T-helper 2 cell (primary cell): ENCODE data around the gene AAK1.

Experiments
- DNase-seq, 5 experiments: peaks; one replicate each; pipeline versions ENCODE4 v3.0.0 to v3.0.0-alpha.2; 2012 to 2022

AAK1 gene

DNA sequence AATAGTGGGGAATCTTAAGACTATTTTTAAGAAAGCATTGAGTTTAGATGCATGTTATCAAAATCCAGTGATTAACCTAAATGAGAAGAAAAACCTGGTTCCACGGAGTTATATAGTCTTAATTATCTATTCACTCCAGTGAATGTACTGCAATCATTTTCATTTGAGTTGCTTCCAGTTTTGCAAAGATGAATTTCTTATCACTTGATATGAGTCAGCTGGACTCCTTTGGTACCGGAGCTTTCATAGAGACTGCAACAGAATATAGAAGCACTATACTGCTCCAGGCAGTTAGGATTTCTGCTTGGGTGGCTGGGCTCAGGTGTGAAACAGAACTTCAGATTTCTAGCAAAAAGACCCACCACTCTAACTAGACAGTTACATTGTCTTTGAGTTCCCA lies 114.1 kb downstream of the AAK1 start:
- DNase-seq: no peak

DNA sequence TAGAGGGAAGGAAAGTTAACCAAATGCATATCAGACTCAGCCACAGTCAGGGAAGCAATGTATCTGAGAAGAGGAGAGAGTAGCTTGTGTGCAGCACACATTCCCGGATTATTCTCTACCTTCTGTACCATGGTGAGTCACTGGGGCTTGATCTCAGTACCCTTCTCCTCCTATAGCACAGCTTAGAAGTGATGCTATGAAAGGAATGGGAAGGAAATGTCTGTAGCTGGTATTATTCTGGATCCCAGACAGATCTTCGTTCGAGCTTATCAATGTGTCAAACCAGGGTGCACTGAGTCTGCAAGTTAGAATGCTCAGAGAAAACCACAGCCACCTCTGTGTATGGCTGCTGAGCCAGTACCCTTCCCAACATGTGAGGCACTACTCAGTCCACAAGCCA lies 118.3 kb downstream of the AAK1 start:
- DNase-seq: no peak

DNA sequence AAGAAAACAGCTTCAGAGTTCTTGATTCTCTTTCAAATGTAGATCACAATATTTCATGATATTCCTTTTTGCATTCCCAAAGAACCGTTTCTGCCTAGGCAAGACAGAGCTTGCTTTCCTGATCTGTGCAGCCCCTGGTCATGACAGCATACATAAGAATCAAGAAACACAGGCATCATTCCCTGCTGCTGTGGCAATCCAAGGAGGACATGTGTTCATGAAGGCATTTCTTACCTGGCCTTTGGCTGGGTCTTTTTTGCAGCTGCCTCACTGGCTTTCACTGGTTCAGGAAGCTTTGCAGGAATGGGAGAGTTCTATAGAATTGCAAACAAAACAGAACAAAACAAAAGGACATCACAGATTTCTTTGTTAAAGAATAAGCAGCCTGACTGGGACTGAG lies 118.7 kb downstream of the AAK1 start:
- DNase-seq: no peak

DNA sequence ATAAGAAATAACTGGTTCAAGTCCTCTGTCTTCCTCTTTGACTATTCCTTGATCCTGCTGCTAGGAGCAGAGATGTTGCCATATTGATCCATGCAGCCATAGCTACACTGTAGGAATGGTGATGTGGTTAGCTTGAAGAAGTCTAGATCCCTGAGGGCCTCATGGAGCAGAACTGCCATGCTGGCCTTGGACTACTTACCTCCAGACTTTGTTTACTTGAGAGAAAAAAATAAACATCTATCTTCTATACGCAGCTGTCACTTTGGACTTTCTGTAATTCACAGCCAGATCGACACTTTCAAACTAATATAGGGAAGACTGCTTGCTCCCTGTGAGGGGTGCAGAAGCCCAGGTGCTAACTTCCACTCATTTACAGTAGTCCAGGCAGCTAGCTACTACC lies 121.8 kb downstream of the AAK1 start:
- DNase-seq: no peak

DNA sequence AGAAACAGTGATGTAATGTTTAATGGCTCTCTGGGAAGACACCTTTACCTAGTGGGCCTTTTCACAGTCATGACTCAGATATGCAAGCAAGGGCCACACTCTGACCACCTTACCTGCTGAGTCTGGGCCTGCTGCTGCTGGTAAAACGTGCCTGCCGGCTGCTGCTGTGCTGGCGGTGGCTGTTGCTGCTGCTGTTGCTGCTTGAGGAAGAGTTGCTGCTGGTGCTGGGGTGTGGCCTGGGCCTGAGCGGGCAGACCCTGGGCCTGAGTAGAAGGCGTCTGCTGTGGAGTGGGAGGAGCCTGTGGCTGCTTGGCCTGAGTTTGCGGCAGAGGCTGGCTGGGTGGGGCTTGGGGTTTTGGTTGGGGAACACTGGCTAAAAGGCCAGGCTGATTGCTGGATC lies 124.7 kb downstream of the AAK1 start:
- no peak for DNase-seq

DNA sequence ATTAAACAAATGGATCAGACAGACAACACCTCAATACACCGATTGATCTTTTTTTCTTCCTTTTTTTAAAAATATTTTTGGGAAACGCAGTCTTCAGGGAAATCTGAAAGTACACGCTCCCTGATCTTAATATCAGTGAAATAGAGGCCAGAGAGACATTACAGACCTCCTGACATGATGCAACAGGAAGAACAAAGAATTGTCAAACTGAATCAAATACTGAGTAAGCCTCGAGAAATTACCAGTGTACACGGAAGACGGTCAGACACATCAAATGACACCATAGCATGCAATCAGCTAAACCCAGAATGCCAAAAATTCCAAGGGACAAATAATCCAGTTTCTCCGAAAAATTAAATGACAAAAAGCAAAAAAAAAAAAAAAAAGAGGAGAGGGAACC lies 126.1 kb downstream of the AAK1 start:
- no peak for DNase-seq

DNA sequence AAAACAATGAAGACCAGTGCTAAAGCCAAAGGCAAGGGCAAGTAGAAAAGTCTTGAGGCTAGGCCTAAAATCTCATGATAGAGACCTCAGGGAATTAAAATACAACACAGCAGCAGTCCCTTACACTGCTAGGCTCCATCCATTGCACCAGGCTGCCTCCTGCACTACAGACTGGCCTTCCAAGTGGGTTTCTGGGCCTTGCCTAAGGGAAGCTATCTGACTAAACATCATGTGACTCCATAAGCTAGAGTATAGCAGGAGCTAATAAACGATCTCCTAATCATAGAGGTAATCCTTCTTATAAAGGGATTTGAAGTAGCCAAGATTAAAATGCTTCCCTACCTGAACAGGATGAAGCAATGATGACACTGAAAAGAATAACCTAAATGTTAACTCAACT lies 128.7 kb downstream of the AAK1 start:
- no peak for DNase-seq

DNA sequence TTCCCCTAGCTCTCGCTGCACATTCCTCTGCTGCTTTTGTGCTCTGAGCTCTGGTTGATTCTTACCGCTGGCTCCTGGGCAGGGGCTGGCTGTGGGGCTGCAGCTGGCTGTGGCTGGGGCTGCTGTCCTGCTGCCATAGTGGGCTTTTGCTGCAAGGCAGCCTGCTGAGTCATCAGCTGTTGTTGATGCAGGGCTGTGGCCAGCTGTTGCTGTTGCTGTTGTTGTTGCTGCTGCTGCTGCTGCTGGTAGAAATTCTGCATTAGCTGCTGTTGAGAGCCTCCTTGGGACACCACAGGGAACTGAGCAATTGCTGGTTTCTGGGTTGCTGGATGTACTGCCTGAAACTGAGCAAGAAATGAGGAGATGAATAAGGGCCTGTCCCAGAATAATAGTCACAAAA lies 129.1 kb downstream of the AAK1 start:
- DNase-seq: no peak

DNA sequence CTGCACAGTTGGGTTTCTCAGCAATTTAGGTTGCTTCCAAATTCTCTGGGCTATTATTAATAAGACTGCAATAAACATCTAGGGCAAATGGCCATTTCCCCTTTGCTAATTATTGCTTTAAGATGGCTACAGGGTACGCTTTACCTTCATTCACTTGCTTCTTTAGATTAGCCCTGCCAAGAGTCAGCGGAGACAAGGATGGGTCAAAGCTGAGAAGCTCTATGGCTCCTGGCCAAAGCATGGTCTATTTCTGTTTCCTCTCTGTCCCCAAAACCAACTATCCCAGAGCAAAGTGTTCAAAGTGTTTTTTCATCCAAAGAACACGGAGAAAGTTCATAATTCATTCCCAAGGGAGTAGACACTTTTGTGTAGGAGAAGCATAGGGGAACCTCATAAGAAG lies 131.1 kb downstream of the AAK1 start:
- no peak for DNase-seq

DNA sequence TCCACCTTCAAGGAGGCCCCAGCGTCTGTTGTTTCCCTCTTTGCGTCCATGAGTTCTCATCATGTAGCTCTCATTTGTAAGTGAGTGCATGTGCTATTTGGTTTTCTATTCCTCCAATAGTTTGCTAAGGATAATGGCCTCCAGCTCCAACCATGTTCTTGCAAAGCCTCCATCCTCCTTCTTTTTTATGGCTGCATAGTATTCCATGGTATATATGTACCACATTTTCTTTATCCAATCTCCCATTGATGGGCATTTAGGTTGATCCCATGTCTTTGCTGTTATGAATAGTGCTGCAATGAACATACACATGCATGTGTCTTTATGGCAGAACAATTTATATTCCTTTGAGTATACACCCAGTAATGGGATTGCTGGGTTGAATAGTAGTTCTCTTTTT lies 133.3 kb downstream of the AAK1 start:
- DNase-seq: no peak

DNA sequence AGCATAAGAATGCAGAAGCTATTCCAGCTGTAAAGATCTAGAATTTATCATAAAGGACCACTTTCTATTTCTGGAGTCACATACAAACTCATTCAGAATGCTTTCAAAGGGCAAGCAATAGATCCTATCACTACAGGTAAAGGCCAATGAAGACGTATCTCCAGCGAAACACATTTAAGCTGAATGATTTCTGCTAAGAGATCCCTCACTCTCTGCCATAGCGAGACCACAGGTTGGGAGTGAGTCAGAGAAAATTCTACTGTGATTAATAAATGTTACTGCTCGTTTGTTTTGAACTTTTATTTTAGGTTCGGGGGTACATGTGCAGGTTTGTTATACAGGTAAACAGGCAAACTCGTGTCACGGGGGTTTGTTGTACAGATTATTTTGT lies 133.8 kb downstream of the AAK1 start:
- DNase-seq: no peak

DNA sequence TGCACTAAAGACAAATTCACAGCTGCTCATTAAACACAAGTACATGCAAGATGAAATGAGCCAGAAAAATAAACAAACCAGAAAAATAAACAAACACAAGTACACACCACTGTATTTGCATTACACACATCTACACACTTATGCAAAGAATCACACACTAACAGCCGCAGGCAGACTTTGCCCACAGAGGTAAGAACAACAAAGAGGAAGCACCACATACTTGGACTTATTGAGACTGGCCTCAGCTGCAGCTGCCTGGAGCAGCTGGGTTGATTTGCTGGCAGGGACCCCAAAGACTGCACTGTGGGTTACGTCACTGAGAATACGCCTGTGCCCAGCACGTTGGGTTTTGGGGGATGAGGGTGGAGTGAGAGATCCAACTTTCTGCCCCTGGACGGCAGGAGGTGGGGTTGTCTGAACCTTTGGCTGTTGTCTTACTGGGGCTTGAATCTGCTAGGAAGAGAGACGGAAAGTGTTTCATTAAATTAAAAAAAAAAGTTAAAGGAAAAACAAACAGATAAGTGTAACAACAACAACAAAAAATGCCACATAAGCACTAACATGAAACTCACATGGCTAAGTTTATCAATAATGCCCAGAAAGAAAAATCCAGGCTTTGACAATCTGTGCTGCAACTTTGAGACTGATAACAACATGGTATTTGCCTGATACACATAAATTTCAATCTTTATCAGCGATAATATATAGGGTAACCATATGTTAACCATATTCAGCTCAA lies 134.4 kb downstream of the AAK1 start:
- no peak for DNase-seq

DNA sequence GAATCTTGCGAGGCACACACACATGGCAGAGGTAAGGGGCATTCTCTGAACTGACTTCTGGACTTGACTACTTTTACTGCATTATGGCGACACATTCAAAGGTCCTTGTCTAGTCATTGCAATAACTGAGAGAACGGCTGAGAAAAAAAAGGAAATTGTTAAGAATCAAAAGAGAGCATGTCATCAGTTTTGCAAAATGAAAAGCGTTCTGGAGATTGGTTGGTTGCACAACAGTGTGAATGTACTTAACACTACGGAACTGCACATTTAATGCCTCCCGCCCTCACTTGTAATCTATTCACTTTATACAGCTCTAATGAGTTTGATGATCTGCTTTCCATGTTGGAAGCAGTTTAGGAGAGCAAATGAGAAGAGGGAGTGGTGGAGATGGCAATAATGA lies 137.8 kb downstream of the AAK1 start:
- DNase-seq: peak in 1 of 5 experiments; percentile 59

DNA sequence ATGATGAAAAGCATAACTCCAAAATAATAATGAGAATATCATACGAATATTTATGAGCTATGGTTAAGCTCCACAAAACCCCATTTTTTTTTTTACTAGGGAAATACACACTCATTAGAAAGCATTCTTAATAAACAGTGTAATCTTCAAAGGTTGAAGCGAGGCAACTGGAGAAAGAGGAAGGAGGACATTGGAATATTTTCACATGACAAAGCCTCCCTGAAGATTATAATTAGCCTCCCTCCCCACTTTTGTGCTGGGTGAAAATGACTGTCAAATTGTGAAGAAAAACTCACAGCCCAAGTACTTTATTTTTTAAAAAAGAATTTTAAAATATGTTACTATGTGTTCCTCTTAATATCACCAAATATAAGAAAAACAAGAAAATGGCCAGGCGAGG lies 142.2 kb downstream of the AAK1 start:
- no peak for DNase-seq

DNA sequence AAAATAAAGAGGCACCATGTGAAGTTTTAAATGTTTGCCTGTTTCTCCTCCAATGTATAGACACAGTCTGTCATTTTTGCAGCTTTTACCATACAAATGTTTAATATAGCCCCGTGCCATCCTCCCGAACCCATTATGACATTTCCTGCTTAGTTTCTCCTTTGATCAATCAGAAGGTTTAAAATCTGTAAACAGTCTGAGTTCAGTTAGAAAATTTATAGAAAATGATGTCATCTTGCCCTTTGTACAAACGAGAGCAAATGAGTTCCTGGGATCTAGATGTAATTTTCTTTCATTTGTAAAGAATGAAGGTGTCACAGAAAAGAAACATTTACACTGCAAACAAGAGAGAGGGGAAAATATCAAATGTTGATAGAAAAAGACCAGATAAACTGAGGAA lies 143.6 kb downstream of the AAK1 start:
- DNase-seq: no peak

DNA sequence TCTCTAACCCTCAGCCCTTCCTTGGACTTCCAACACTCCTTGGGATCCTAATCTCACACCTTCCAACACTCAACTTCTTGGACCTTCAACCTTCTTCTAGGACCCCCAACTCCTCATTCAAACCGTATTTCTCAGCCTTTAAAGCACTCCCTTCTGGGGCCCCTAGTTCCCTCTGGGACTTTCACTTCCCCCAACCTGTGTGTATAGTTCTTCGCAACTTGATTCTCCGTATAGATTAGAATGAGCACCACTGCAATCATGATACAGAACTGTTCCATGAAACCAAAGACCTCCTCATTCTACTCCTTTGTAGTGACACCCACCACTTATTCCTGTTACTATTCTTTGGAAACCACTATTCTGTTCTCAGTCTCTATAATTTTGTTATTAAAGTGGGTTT lies 144.3 kb downstream of the AAK1 start:
- no peak for DNase-seq

DNA sequence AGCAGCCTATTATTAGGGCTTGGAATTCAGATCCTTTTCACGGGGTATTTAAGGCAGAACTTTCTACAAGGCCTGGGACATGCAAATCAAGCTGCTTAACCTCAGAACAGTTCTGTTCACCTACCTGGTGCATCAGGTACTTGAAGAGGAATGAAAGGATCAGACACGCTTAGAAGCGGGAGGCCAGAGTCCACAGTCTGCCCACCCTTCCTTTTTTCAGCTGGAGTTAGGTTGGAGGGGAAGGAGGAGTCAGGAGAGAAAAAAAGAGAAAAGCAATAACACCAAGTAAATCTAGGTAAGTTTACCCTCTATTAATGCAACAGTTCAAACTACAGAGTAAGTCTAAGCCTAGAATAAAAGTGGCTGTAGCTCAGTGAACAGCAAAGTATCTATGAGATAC lies 147.7 kb downstream of the AAK1 start:
- no peak for DNase-seq

DNA sequence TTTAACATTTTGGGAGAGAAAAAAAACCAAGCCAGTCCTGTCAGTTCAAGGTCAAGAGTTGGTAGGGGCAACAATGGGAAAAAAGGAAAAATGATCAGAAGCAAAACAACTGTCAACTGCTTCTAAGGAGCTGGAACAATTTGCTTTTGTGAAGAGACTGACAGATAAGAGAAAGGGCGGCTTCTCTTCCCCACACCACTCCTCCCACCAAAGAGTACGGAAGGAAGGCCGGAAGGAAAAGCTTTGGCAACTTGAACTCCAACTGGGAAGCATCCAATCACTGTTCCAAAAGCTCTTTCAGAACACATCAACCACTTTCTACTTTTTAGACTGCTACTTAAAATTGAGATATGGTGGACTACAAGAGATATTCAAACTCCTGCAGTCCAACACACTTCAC lies 148.5 kb downstream of the AAK1 start:
- no peak for DNase-seq

DNA sequence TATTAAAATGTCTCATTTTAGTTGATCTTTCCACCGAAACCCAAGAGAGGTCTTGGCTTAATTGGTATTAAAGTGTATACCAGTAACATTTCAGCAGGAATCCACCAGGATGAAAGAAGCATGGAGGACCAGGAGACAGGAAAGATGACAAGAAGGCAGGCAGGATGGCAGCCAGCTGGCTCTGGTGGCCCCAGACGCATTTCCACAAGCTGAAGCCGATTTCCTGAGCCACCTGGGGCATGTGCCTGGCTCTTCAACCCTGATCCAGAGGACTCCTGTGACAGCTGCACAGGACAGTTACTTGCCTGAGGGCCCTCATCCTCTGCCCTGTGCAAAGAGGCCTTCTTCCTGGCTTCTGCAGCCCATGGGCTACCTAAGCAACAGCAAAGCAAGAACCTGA lies 149.4 kb downstream of the AAK1 start:
- DNase-seq: no peak

DNA sequence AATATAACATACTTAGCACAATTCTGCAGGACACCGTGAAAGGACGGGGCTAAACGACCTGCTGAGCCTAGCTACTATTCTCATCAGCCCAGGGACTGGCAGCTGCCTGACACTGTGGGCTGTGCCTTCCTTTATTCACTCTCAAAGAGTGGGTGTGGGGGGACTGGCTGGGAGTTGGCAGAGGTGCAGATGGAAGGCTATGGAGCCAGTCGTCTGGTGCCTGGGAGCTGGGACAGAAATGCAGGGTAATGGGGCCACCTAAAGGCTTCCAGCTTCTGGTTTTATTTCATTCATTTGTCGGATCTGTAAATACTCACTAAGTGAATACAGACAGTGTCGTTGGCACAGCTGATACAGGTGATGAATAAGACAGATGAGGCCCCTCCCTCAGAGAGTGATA lies 150.3 kb downstream of the AAK1 start:
- no peak for DNase-seq

DNA sequence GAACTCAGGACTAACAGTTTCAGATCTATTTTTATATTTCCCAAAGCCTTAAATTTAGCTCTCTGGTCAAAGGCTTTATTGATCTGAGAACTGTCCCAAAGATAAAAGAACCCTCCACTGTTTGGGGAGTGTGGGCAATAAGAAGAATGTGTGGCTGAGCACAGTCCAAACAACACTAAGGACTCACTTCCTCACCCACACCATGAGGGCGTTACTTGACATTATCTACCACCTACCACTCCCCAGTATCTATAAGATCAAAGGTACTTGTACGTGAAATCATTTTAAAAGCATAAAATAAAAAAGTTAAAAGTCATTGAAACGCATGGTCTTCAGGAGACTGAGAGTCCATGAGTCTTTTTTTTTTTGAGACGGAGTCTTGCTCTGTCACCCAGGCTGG lies 151.7 kb downstream of the AAK1 start:
- no peak for DNase-seq

DNA sequence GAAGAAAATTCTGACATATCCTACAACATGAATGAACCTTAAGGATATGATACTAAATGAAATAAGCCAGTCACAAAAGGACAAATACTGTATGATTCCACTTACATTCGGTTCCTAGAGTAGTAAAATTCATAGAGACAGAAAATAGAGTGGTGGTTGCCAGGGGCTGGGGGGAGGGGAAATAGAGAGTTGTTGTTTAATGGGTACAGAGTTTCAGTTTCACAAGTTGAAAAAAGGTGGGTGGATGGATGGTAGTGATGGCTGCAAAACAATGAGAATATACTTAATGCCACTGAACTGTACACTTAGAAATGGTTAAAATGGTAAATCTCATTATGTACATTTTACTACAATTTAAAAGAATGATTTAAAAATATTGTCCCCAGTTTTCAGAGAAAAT lies 153.1 kb downstream of the AAK1 start:
- peak in 2 of 5 experiments; percentile 8 to 77 for DNase-seq

DNA sequence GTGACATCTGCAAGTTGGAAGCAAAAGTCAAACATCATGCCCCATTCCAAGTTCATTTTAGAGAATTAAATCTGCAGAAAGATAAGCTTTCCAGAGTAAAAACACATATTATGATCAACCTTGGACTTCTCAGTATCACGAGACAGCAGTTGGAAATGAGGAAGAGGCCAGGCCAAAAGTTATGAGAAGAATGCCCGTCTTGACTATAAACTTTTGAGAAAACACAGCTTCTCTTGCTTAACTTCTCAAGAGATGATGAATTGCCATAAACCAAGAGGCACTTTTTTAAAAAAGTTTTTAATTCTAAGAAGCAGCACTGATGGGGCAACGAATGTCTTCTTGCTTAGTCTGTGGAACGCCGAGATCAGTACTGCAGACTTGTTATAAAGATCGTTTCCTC lies 153.7 kb downstream of the AAK1 start:
- DNase-seq: no peak

DNA sequence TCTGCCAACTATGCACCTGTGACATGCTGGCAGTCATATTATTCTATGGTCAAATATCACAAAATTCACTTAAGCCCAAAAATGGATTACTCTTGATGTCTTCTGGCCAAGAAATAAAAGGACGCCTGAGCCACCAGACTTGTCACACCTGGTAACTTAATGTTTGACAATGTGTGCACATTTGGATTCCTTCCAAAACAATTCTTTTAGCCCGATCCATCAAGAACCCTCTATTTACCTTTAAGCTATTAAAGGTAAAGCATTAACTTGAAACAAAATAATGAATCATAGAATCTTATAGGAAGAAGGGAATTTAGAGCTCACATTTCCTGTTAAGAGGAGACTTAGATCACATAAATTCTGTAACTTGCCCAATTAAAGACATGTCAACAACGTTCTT lies 159.8 kb downstream of the AAK1 start:
- no peak for DNase-seq

DNA sequence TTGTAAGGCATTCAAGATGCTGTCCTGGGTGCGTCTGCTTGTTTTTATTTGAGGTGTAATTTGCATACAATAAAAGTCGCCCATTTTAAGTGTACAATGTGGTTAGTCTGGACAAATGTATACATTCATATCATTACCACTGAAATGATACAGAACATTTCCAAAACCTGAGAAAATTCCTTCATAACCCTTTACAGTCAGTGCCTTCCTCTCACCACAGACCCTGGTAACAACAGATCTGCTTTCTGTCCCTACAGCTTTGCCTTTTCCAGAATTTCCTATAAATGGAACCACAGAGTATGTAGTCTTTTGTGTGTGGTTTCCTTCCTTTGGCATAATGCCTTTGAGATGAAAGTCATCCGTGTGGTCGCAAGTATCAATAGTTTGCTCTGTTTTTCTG lies 160.5 kb downstream of the AAK1 start:
- DNase-seq: no peak

DNA sequence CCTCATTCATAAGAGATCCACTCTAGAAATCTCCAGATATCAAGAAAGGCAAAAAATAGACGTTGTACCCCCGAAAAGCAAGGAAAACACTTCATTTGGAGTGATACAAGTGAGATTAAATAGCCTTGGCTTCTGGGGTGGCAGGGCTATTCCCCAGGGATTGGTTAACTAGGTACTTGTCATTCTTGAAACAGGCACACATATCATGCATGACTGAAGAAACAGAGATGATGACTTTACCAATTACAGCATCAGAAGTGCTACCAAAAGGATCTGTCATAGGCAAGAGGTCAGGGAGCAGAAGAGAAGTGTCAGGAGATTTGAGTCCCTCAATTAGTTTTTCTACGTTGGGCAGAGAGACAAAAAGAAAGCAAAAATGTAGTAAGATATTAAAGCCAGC lies 161.1 kb downstream of the AAK1 start:
- DNase-seq: no peak
